GM20000 (cell line): ENCODE results near the gene ARSJ.
"Not testable (repeated sequence)": the region's sequence is repeated elsewhere in the genome, so short reads cannot be mapped to it uniquely, and the experiment has no call there.

ENCODE experiments used
- DNase-seq: peaks from one replicate; pipeline ENCODE4 v3.0.0; 2012; ENCODE audit warnings: low spot score
- CTCF ChIP-seq: IDR thresholded peaks from 2 replicates; pipeline ENCODE4 v1.5.1; 2012; ENCODE audit warnings: mild to moderate bottlenecking, control low read depth; ENCODE audit errors: extremely low read depth, missing control alignments

Gene ARSJ

GRCh38 chr4:113945906-113946305 is 33.5 kb downstream of the ARSJ start:
- DNase-seq: no peak
- no peak for TF ChIP-seq CTCF

GRCh38 chr4:113943863-113944262 is 35.6 kb downstream of the ARSJ start:
- no peak for DNase-seq
- no peak for TF ChIP-seq CTCF

- DNase-seq: no peak
- TF ChIP-seq CTCF: no peak
These were observed 36.4 kb downstream of the ARSJ start for GRCh38 chr4:113943085-113943484.

GRCh38 chr4:113941836-113942235 is 37.6 kb downstream of the ARSJ start:
- no peak for DNase-seq
- TF ChIP-seq CTCF: no peak

- not testable (repeated sequence) for DNase-seq
These were observed 39.3 kb downstream of the ARSJ start for GRCh38 chr4:113940103-113940502.

GRCh38 chr4:113935190-113935589 is 44.3 kb downstream of the ARSJ start:
- TF ChIP-seq CTCF: no peak
- no peak for DNase-seq

- not testable (repeated sequence) for DNase-seq
These were observed 54.7 kb downstream of the ARSJ start for GRCh38 chr4:113924706-113925105.

- no peak for TF ChIP-seq CTCF
- no peak for DNase-seq
These were observed 58.2 kb downstream of the ARSJ start for GRCh38 chr4:113921089-113921794.
